ENCODE data around the gene IQGAP3. TPM values are rescaled to one million over a fixed set of nuclear protein-coding genes. Genes with fewer than 3 reads are reported as not detected.

IQGAP3 gene
- total and polyA plus RNA-seq, 4 donors: under 0.01 to 8.5 (median 0.43) TPM

- H3K4me3 ChIP-seq (ENCODE audit: low read depth in 1 of 3, low read length in 3 of 3): no peak overlapping the region
- H3K27me3 ChIP-seq (ENCODE audit: control insufficient read depth in 4 of 4, insufficient read depth in 4 of 4, low read length in 3 of 4): no peaks in the 10 kb centered on the region
- TF ChIP-seq FOXA2 (IDR thresholded peaks at IDR 0.05): no peak
- no peak for TF ChIP-seq YY1 (IDR thresholded peaks at IDR 0.05)
- TF ChIP-seq HNF4A (conservative IDR thresholded peaks at IDR 0.05): no peak
- TF ChIP-seq, protein P1, sequence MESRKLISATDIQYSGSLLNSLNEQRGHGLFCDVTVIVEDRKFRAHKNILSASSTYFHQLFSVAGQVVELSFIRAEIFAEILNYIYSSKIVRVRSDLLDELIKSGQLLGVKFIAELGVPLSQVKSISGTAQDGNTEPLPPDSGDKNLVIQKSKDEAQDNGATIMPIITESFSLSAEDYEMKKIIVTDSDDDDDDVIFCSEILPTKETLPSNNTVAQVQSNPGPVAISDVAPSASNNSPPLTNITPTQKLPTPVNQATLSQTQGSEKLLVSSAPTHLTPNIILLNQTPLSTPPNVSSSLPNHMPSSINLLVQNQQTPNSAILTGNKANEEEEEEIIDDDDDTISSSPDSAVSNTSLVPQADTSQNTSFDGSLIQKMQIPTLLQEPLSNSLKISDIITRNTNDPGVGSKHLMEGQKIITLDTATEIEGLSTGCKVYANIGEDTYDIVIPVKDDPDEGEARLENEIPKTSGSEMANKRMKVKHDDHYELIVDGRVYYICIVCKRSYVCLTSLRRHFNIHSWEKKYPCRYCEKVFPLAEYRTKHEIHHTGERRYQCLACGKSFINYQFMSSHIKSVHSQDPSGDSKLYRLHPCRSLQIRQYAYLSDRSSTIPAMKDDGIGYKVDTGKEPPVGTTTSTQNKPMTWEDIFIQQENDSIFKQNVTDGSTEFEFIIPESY (IDR thresholded peaks at IDR 0.05): no peak
- TF ChIP-seq, protein P2, sequence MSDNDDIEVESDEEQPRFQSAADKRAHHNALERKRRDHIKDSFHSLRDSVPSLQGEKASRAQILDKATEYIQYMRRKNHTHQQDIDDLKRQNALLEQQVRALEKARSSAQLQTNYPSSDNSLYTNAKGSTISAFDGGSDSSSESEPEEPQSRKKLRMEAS (IDR thresholded peaks at IDR 0.05): no peak
- TF ChIP-seq, protein P3, sequence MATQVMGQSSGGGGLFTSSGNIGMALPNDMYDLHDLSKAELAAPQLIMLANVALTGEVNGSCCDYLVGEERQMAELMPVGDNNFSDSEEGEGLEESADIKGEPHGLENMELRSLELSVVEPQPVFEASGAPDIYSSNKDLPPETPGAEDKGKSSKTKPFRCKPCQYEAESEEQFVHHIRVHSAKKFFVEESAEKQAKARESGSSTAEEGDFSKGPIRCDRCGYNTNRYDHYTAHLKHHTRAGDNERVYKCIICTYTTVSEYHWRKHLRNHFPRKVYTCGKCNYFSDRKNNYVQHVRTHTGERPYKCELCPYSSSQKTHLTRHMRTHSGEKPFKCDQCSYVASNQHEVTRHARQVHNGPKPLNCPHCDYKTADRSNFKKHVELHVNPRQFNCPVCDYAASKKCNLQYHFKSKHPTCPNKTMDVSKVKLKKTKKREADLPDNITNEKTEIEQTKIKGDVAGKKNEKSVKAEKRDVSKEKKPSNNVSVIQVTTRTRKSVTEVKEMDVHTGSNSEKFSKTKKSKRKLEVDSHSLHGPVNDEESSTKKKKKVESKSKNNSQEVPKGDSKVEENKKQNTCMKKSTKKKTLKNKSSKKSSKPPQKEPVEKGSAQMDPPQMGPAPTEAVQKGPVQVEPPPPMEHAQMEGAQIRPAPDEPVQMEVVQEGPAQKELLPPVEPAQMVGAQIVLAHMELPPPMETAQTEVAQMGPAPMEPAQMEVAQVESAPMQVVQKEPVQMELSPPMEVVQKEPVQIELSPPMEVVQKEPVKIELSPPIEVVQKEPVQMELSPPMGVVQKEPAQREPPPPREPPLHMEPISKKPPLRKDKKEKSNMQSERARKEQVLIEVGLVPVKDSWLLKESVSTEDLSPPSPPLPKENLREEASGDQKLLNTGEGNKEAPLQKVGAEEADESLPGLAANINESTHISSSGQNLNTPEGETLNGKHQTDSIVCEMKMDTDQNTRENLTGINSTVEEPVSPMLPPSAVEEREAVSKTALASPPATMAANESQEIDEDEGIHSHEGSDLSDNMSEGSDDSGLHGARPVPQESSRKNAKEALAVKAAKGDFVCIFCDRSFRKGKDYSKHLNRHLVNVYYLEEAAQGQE (IDR thresholded peaks at IDR 0.05): no peak
- TF ChIP-seq, protein P4, sequence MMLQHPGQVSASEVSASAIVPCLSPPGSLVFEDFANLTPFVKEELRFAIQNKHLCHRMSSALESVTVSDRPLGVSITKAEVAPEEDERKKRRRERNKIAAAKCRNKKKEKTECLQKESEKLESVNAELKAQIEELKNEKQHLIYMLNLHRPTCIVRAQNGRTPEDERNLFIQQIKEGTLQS (IDR thresholded peaks at IDR 0.05): no peak
- no peak for TF ChIP-seq FOXA1 (IDR thresholded peaks at IDR 0.05)
- no peak for TF ChIP-seq SP1 (IDR thresholded peaks at IDR 0.05)
- H3K36me3 ChIP-seq (ENCODE audit: control insufficient read depth in 4 of 4, insufficient read depth in 3 of 4, low read depth in 1 of 4, low read length in 3 of 4): peaks cover 13 to 54% (median 39%) of the 10 kb centered on the region in 4 donors
- no peak overlapping the region for H3K27ac ChIP-seq (ENCODE audit: low read depth in 1 of 2, low read length in 2 of 2)
- 83% methylated on average over 5 of the region's 5 CpGs for WGBS
- H3K4me1 ChIP-seq (ENCODE audit: control insufficient read depth in 4 of 4, insufficient read depth in 4 of 4, low read length in 3 of 4): peaks cover 6 to 30% (median 23%) of the 10 kb centered on the region in 4 donors
- H3K9me3 ChIP-seq (ENCODE audit: control insufficient read depth in 4 of 4, low read length in 3 of 4): no peaks in the 10 kb centered on the region
- no peak for DNase-seq (ENCODE audit: low spot score)
- H3K9ac ChIP-seq (ENCODE audit: low read depth in 1 of 2, low read length in 2 of 2): no peak overlapping the region
These were observed 90.8 kb downstream of the IQGAP3 start for GRCh38 chr1:156481527-156481926.

- TF ChIP-seq CTCF (IDR thresholded peaks at IDR 0.05; ENCODE audit: low read depth, low read length, missing input control): peak; percentile 26
- peak; percentile 52 to 66 for TF ChIP-seq RAD21 (IDR thresholded peaks at IDR 0.05)
- TF ChIP-seq HNF4A (conservative IDR thresholded peaks at IDR 0.05): no peak
- Histone ChIP-seq H3K27ac (ENCODE audit: low read depth in 1 of 2, low read length in 2 of 2) (no peak overlapping the region), H3K27me3 (ENCODE audit: control insufficient read depth in 4 of 4, insufficient read depth in 4 of 4, low read length in 3 of 4) (no peaks in the 10 kb centered on the region), H3K4me1 (ENCODE audit: control insufficient read depth in 4 of 4, insufficient read depth in 4 of 4, low read length in 3 of 4) (peaks cover 9 to 36% (median 29%) of the 10 kb centered on the region in 4 donors), H3K9me3 (ENCODE audit: control insufficient read depth in 4 of 4, low read length in 3 of 4) (no peaks in the 10 kb centered on the region), H3K9ac (ENCODE audit: low read depth in 1 of 2, low read length in 2 of 2) (no peak overlapping the region), H3K36me3 (ENCODE audit: control insufficient read depth in 4 of 4, insufficient read depth in 3 of 4, low read depth in 1 of 4, low read length in 3 of 4) (peaks cover 13 to 61% (median 44%) of the 10 kb centered on the region in 4 donors), H3K4me3 (ENCODE audit: low read depth in 1 of 3, low read length in 3 of 3) (no peak overlapping the region)
- peak; percentile 70 for DNase-seq (ENCODE audit: low spot score)
- WGBS: 66% methylated on average over 34 of the region's 34 CpGs
These were observed 91.8 kb downstream of the IQGAP3 start for GRCh38 chr1:156480411-156481192.

Measured in liver (tissue), 9 donors.